SK-MEL-5 (cell line): ENCODE data around the gene PROX1. TPM values are rescaled to one million over a fixed set of nuclear protein-coding genes. Genes with fewer than 3 reads are reported as not detected.
"Not testable (repeated sequence)": the region's sequence is repeated elsewhere in the genome, so short reads cannot be mapped to it uniquely, and the experiment has no call there.

Experiments used
- DNase-seq: peaks from one replicate; pipeline ENCODE4 v3.0.0-alpha.2; 2016; ENCODE audit warnings: low read depth, low spot score
- in situ Hi-C: cut with HindIII; loops from 2 replicates; pipeline ENCODE4 v1.10.0; 2016; ENCODE audit warnings: low sequenced_read_pairs, high pct_unique_total_duplicates, low pct_unique_long_range_greater_than_20kb
- total RNA-seq: library from RNA; depleted of rRNA; stranded (reverse); fragments of >200 nt; shearing (Covaris generic); gene quantifications from 2 replicates; pipeline ENCODE4 v1.2.3, GENCODE V29; 2014

The PROX1 gene
- total RNA-seq, 1 experiment from 2014 or later, result 0.32 TPM

- in situ Hi-C loops, result no loop called here
- no peak for DNase-seq
Measured at GRCh38 chr1:214075305-214075998, 87.7 kb downstream of the PROX1 start.

DNA sequence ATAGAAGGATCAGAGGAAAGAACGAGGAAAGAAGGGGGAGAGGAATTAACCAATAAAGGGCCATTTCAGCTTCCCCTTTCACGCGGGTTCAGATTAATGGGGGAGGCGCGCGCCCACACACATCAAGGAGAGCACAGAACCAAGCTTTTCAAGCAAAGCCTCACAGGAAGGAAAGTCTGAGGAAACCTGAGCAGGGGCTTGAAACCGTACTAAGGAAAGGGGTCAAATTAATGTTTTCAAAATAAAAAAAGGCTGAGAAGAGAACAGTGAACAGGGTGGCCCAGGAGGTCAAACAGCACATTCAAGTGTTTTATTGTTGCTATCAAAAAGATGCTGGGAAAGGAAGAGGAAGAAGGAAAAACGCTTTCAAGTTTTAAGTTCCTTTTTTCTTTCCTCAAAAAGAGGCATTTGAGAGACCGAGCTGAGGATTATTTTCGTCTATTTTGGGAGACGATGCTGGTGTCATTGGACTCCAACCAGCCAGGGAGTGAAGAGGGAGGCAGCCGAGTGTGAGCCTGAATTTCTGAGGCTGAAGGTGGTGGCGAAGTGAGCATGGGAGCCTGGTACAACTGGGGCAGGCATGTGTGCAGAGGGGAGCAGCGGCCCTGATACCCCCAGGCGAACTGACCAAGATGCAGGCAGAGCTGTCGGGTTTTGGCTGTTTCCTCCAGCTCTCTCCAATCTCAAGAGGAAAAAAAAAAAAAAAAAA is 88.4 kb downstream of the PROX1 start:
- DNase-seq, result no peak
- in situ Hi-C loops, result no loop called here

GRCh38 chr1:214076708-214077065 is 88.9 kb downstream of the PROX1 start:
- in situ Hi-C loops, result no loop called here
- DNase-seq, result no peak

DNA sequence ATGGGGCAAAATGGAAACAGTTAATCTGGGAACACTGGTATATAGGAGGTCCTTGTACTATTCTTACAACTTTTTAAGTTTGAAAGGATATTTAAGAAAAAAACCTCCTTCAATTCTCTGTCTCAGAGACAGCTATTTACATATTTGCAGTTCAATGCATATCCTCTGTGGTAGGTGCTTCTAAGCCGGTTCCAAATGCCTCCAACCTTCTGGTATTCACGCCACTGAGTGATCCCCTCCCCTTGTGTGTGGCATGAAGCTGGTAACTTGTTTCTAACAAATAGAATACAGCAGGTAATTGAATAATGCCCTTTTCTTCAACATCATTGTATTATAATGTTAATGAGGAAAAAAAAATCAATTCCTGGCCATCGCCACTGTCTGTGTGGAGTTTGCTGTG is 91.2 kb downstream of the PROX1 start:
- DNase-seq, result no peak
- in situ Hi-C loops, result no loop called here

DNA sequence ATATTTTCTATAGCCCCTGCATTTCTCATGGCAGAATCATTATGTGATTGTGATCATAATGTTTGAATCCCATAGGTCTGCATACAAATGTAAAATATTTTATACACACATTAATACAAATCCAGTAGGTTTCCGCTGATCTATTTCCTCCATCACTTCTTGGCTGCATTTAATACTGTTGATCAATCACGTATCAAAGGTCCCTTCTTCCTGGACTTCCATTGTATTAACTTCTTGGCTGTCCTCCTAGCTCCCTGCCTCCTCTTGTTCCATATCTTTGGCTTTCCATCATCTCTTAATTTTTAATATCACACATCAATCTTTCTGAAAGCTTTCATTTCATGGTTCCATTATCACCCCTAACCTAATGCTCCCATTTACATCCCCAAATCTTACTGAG is 97.6 kb downstream of the PROX1 start:
- no peak for DNase-seq
- in situ Hi-C loops, result no loop called here

- DNase-seq, result peak; percentile 61
- in situ Hi-C loops, result no loop called here
Measured at GRCh38 chr1:214086945-214087344, 99.2 kb downstream of the PROX1 start.

DNA sequence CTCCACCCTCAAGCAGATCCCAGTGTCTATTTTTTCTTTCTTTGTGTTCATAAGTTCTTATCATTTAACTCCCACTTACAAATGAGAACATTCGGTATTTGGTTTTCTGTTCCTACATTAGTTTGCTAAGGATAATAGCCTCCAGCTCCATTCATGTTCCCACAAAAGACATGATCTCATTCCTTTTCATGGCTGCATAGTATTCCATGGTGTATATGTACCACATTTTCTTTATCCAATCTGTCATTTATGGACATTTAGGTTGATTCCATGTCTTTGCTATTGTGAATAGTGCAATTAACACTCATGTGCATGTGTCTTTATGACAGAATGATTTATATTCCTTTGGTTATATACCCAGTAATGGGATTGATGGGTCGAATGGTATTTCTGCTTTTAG is 101.2 kb downstream of the PROX1 start:
- DNase-seq, in situ Hi-C loops: not testable (repeated sequence)
